BJ (cell line): ENCODE measurements around the gene PLCB2. TPM values are rescaled to one million over a fixed set of nuclear protein-coding genes. Genes with fewer than 3 reads are reported as not detected.

ENCODE experiments used
- CTCF ChIA-PET: fragments of 350-600 bp; formaldehyde crosslinking; extraction: SDS; loops from one replicate; lab custom pipeline; 2021; ENCODE audit warnings: antibody characterized with exemption, inconsistent platforms; lab: Yijun Ruan, JAX
- POLR2A ChIA-PET: fragments of 300-600 bp; sonication (Branson Sonifier 250); formaldehyde crosslinking; extraction: SDS; loops from one replicate; lab custom pipeline; 2021; ENCODE audit warnings: antibody characterized with exemption; lab: Charles Lee
- DNase-seq: peaks from one replicate; pipeline ENCODE4 v3.0.0-alpha.2; 2011; ENCODE audit warnings: low read depth
- H3K27me3 ChIP-seq: 2 replicates; pipeline ENCODE4 v1.6.0; 2011; ENCODE audit warnings: low read length; ENCODE audit not compliant: control insufficient read depth, insufficient read depth
- H3K36me3 ChIP-seq: 2 replicates; pipeline ENCODE4 v1.5.1; 2011; ENCODE audit warnings: low read length; ENCODE audit not compliant: control insufficient read depth, insufficient read depth
- H3K4me3 ChIP-seq: 2 replicates; pipeline ENCODE4 v1.5.1; 2011; ENCODE audit warnings: low read depth, mild to moderate bottlenecking, control low read depth, low read length
- polyA plus RNA-seq: library from polyadenylated mRNA; depleted of rRNA; stranded (reverse); fragments of >200 nt; gene quantifications from 2 replicates; pipeline ENCODE4 v1.2.3, GENCODE V29; 2011
- TF ChIP-seq, protein P1 (sequence below): IDR thresholded peaks from 2 replicates; pipeline ENCODE4 v1.5.1; 2011; ENCODE audit warnings: low read depth, mild to moderate bottlenecking, control low read depth, inconsistent platforms, low read length, moderate library complexity; ENCODE audit not compliant: insufficient read depth

Gene PLCB2
- polyA plus RNA-seq, 1 experiment = 0.47 TPM

DNA sequence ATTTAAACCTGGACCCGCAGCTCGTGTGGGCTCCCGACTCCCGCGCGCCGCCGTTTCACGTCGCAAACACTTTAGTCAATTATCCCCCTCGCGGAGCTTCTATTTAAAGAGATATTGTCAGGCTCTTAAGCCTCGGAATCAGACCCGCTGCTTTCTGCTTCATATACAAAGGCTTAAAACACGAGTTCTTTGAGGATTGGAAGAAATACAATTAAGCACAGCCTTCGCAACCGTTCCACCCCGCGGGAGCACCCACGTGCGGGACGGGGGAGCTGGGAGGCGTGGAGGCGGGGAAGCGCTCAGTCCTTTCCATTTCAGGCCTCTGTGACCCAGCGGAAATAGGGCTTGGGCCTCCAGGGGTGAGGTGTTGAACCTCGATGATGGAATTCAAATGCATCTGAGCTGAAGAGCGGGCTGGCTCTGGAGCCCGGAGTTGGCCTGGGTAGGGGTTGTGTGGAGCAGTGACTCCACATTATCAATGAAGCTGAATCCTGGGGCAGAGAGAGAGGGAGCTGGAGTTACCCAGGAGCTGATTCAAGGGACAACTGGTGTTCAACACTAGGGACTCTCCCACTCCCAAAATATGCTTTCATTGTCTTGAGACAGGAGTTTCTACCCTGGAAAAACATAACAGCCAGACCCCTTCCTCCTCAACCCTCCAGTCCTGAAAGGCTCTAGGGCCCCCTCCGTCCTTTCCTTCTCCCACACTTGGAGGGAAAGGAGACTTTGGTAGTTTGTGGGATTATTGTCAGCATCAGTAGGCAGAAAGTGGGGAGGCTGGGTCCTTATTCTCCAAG, 27.3 kb downstream of the PLCB2 start:
- no peak overlapping the region for H3K4me3 ChIP-seq
- TF ChIP-seq, protein P1, sequence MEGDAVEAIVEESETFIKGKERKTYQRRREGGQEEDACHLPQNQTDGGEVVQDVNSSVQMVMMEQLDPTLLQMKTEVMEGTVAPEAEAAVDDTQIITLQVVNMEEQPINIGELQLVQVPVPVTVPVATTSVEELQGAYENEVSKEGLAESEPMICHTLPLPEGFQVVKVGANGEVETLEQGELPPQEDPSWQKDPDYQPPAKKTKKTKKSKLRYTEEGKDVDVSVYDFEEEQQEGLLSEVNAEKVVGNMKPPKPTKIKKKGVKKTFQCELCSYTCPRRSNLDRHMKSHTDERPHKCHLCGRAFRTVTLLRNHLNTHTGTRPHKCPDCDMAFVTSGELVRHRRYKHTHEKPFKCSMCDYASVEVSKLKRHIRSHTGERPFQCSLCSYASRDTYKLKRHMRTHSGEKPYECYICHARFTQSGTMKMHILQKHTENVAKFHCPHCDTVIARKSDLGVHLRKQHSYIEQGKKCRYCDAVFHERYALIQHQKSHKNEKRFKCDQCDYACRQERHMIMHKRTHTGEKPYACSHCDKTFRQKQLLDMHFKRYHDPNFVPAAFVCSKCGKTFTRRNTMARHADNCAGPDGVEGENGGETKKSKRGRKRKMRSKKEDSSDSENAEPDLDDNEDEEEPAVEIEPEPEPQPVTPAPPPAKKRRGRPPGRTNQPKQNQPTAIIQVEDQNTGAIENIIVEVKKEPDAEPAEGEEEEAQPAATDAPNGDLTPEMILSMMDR = no peak
- peaks cover 25% of the 10 kb centered on the region for H3K27me3 ChIP-seq
- ChIA-PET CTCF (interaction anchor here (0.6 to 14.9 kb wide), 17 partner anchors 10 to 232 kb away, joined by 4 to 494 read pairs (median 15); partner anchors contain the start of genes CCDC9B, INAFM2 and PLCB2), POLR2A (no interaction called here)
- no peaks in the 10 kb centered on the region for H3K36me3 ChIP-seq
- DNase-seq = no peak

DNA sequence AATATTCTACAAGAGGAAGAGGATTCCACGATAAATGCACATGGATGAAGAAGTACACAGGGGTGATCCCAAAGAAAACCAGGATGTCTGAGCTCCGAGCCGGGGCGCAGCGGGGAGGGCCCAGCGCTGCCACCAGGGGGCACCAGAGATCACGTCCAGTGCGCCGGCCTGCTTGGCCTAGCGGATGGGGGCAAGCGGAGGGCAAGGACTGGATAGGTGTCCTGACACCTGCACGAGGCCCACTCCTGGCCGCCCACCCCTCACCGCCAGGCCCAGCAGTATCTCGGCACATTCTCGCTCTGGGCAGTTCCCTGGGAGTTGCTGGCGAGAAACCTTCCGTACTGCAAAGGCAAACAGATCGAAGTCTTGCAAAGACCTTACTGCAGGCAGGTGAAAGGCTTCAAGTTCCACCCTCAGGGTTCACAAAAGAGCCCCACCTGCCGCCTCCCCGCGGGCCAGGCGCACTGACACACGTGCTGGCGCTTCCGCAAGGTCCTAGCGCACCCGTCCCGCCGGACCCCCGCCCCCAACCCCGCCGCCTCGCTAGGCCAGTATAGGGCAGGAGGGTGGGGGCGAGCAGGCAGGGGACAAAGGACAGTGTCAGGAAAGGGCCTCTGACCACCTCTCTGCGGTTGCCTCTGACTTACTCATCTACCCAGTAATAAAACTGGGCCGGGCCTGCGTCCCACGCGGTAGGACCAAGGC, 28.1 kb downstream of the PLCB2 start:
- Histone ChIP-seq H3K27me3 (peaks cover 22% of the 10 kb centered on the region), H3K36me3 (no peaks in the 10 kb centered on the region), H3K4me3 (no peak overlapping the region)
- ChIA-PET CTCF (interaction anchor here (0.6 to 14.9 kb wide), 52 partner anchors 11 to 346 kb away, joined by 3 to 494 read pairs (median 4); partner anchors contain the start of genes BUB1B, CCDC9B, INAFM2 and PAK6), POLR2A (interaction anchor here (0.5 kb wide), 1 partner anchor 143 kb away, joined by 3 read pairs; no protein-coding TSS in a partner anchor)
- TF ChIP-seq, protein P1 = peak; percentile 99
- no peak for DNase-seq

DNA sequence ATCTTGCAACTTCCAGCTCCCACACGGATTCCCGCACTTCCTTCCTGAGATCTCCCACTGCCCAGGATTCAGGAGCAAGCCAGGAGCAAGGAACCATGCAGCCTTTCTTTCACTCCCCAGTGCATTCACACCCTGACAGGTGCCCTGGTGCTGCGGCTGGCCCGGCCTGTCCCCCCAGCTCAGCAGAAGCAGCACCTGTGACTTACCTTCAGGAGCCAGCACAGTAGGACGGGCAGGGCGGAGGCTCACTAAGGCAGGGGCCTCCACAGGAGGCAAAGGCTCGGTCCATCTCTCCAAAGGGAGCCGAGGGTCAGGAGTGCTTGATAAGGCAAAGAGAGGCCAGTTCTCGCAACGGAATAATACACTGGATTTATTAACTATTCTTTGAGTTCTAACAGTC, 29.7 kb downstream of the PLCB2 start:
- Histone ChIP-seq H3K4me3 (no peak overlapping the region), H3K36me3 (no peaks in the 10 kb centered on the region), H3K27me3 (peaks cover 11% of the 10 kb centered on the region)
- TF ChIP-seq, protein P1 = no peak
- ChIA-PET CTCF (interaction anchor here (1.0 to 14.9 kb wide), 16 partner anchors 10 to 232 kb away, joined by 3 to 494 read pairs (median 15); partner anchors contain the start of genes CCDC9B, INAFM2, PAK6 and PLCB2), POLR2A (no interaction called here)
- DNase-seq = no peak

DNA sequence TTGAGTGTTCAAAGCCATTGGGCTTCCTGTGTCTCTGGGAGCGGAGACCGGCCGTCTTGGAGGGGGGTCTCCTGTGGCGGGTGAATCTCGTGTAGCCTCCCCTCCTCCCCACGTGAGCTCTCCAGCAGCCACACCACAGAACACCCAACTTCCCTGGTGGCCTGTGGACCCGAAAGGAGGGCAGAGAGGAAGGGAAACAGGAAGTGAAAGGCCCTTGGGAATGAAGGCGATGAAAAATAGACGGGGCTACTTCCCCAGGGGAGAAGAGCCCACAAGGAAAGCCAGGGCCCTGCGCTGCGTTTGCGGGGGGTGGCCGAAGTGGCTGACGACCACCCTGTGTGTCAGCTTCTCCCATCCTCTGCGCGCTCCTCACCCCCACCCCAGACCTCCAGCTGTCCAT, 30.3 kb downstream of the PLCB2 start:
- Histone ChIP-seq H3K36me3 (no peaks in the 10 kb centered on the region), H3K27me3 (peaks cover 9% of the 10 kb centered on the region)
- CTCF ChIA-PET = interaction anchor here (1.0 to 14.9 kb wide), 14 partner anchors 9 to 234 kb away, joined by 3 to 494 read pairs (median 22); partner anchors contain the start of genes CCDC9B, INAFM2 and PLCB2

More for the DNA sequence above, 30.3 kb downstream of the PLCB2 start:
- no peak for DNase-seq
- no peak overlapping the region for H3K4me3 ChIP-seq
- TF ChIP-seq, protein P1 = no peak
- POLR2A ChIA-PET = no interaction called here
